Measurements from ENCODE around the gene CFAP54.

GRCh38 chr12:96501133-96501761 lies 11.9 kb downstream of the CFAP54 start:
- TF ChIP-seq POLR2AphosphoS5 (IDR thresholded peaks at IDR 0.05; ENCODE audit: low read depth) (no peak), CTCF (conservative IDR thresholded peaks at IDR 0.05; ENCODE audit: low read depth in 2 of 2) (no peak), EZH2phosphoT487 (IDR thresholded peaks at IDR 0.05; ENCODE audit: unreplicated experiment) (no peak), EZH2 (IDR thresholded peaks at IDR 0.05; ENCODE audit: low read depth, unreplicated experiment) (no peak), REST (IDR thresholded peaks at IDR 0.05; ENCODE audit: unreplicated experiment) (no peak), JUNB (IDR thresholded peaks at IDR 0.05; ENCODE audit: unreplicated experiment) (no peak), CREB1 (CRISPR knock-in tag; IDR thresholded peaks at IDR 0.05; ENCODE audit: low read depth) (no peak), ZNF114 (CRISPR knock-in tag; IDR thresholded peaks at IDR 0.05) (no peak), STAT1 (IDR thresholded peaks at IDR 0.05; ENCODE audit: unreplicated experiment) (no peak), ZNF462 (CRISPR knock-in tag; IDR thresholded peaks at IDR 0.05) (no peak), NANOG (IDR thresholded peaks at IDR 0.05; ENCODE audit: borderline replicate concordance) (no peak)
